ENCODE measurements around the gene ATP6V0D1.

ATP6V0D1 gene

GRCh38 chr16:67480833-67481560 lies at the start of gene ATP6V0D1:
ATP6V0D1 (minus strand) TSS chr16:67481157; CDS start chr16:67481086, 71 bp downstream.
- Mint-ChIP-seq H3K27me3 (ENCODE audit: low read depth) (no peaks in the 10 kb centered on the region), H3K27ac (peak within 1 kb of the TSS; percentile 98), H3K4me1 (ENCODE audit: low read depth) (peaks cover 16% of the 10 kb centered on the region), H3K9me3 (no peaks in the 10 kb centered on the region), H3K4me3 (peak within 1 kb of the TSS; percentile 100), H3K36me3 (ENCODE audit: low read depth) (peaks cover 17% of the 10 kb centered on the region)
- DNase-seq (ENCODE audit: low spot score) = peak; percentile 99

- H3K4me3 Mint-ChIP-seq = peak overlapping the region; percentile 81
- no peaks in the 10 kb centered on the region for H3K36me3 Mint-ChIP-seq (ENCODE audit: low read depth)
- H3K27me3 Mint-ChIP-seq (ENCODE audit: low read depth) = peaks cover 48% of the 10 kb centered on the region
- DNase-seq (ENCODE audit: low spot score) = no peak
- no peak overlapping the region for H3K27ac Mint-ChIP-seq
- no peaks in the 10 kb centered on the region for H3K9me3 Mint-ChIP-seq
- H3K4me1 Mint-ChIP-seq (ENCODE audit: low read depth) = peaks cover 19% of the 10 kb centered on the region
Observed at GRCh38 chr16:67530013-67530939, 49.3 kb upstream of the ATP6V0D1 start.

- H3K4me1 Mint-ChIP-seq (ENCODE audit: low read depth) = peaks cover 19% of the 10 kb centered on the region
- DNase-seq (ENCODE audit: low spot score) = no peak
Observed at GRCh38 chr16:67529582-67530012, 48.6 kb upstream of the ATP6V0D1 start.

GRCh38 chr16:67528870-67529581 lies 48.1 kb upstream of the ATP6V0D1 start:
- H3K27ac Mint-ChIP-seq = no peak overlapping the region
- H3K27me3 Mint-ChIP-seq (ENCODE audit: low read depth) = peaks cover 45% of the 10 kb centered on the region
- peak; percentile 22 for DNase-seq (ENCODE audit: low spot score)
- peaks cover 17% of the 10 kb centered on the region for H3K4me1 Mint-ChIP-seq (ENCODE audit: low read depth)
- no peaks in the 10 kb centered on the region for H3K9me3 Mint-ChIP-seq
- peak overlapping the region; percentile 81 for H3K4me3 Mint-ChIP-seq
- no peaks in the 10 kb centered on the region for H3K36me3 Mint-ChIP-seq (ENCODE audit: low read depth)

More at GRCh38 chr16:67529582-67530012, 48.6 kb upstream of the ATP6V0D1 start:
- H3K4me3 Mint-ChIP-seq = peak overlapping the region; percentile 81
- peaks cover 45% of the 10 kb centered on the region for H3K27me3 Mint-ChIP-seq (ENCODE audit: low read depth)
- no peak overlapping the region for H3K27ac Mint-ChIP-seq
- no peaks in the 10 kb centered on the region for H3K36me3 Mint-ChIP-seq (ENCODE audit: low read depth)
- H3K9me3 Mint-ChIP-seq = no peaks in the 10 kb centered on the region

- Mint-ChIP-seq H3K4me1 (ENCODE audit: low read depth) (peaks cover 15% of the 10 kb centered on the region), H3K27me3 (ENCODE audit: low read depth) (peaks cover 43% of the 10 kb centered on the region), H3K36me3 (ENCODE audit: low read depth) (no peaks in the 10 kb centered on the region), H3K9me3 (no peaks in the 10 kb centered on the region), H3K27ac (no peak within 1 kb of the TSS), H3K4me3 (peak within 1 kb of the TSS; percentile 81)
- DNase-seq (ENCODE audit: low spot score) = peak; percentile 40
Observed at GRCh38 chr16:67528222-67528869, 47.4 kb upstream of the ATP6V0D1 start, which contains the start of gene RIPOR1. RIPOR1 (plus strand) TSS chr16:67528829; CDS start chr16:67538447, 9,618 bp downstream.

- Mint-ChIP-seq H3K4me3 (no peak overlapping the region), H3K27me3 (ENCODE audit: low read depth) (peaks cover 30% of the 10 kb centered on the region), H3K9me3 (no peaks in the 10 kb centered on the region), H3K27ac (no peak overlapping the region), H3K36me3 (ENCODE audit: low read depth) (no peaks in the 10 kb centered on the region), H3K4me1 (ENCODE audit: low read depth) (peaks cover 18% of the 10 kb centered on the region)
- DNase-seq (ENCODE audit: low spot score) = no peak
Observed at GRCh38 chr16:67526149-67526791, 45.3 kb upstream of the ATP6V0D1 start.

- peaks cover 21% of the 10 kb centered on the region for H3K27me3 Mint-ChIP-seq (ENCODE audit: low read depth)
- H3K4me3 Mint-ChIP-seq = no peak overlapping the region
- no peak for DNase-seq (ENCODE audit: low spot score)
- no peak overlapping the region for H3K27ac Mint-ChIP-seq
- H3K36me3 Mint-ChIP-seq (ENCODE audit: low read depth) = no peaks in the 10 kb centered on the region
- H3K9me3 Mint-ChIP-seq = no peaks in the 10 kb centered on the region
- H3K4me1 Mint-ChIP-seq (ENCODE audit: low read depth) = peaks cover 18% of the 10 kb centered on the region
Observed at GRCh38 chr16:67525176-67525860, 44.4 kb upstream of the ATP6V0D1 start.

- Mint-ChIP-seq H3K27me3 (ENCODE audit: low read depth) (peaks cover 3% of the 10 kb centered on the region), H3K27ac (peak overlapping the region; percentile 96), H3K4me3 (peak overlapping the region; percentile 92), H3K4me1 (ENCODE audit: low read depth) (peaks cover 18% of the 10 kb centered on the region), H3K9me3 (no peaks in the 10 kb centered on the region), H3K36me3 (ENCODE audit: low read depth) (no peaks in the 10 kb centered on the region)
- peak; percentile 92 for DNase-seq (ENCODE audit: low spot score)
Observed at GRCh38 chr16:67521095-67521804, 40.3 kb upstream of the ATP6V0D1 start.

- no peak overlapping the region for H3K27ac Mint-ChIP-seq
Observed at GRCh38 chr16:67519242-67519641, 38.3 kb upstream of the ATP6V0D1 start.

GRCh38 chr16:67518676-67519075 lies 37.7 kb upstream of the ATP6V0D1 start:
- H3K27me3 Mint-ChIP-seq (ENCODE audit: low read depth) = no peaks in the 10 kb centered on the region
- H3K27ac Mint-ChIP-seq = no peak overlapping the region
- H3K9me3 Mint-ChIP-seq = no peaks in the 10 kb centered on the region
- no peak overlapping the region for H3K4me3 Mint-ChIP-seq
- DNase-seq (ENCODE audit: low spot score) = no peak
- H3K36me3 Mint-ChIP-seq (ENCODE audit: low read depth) = no peaks in the 10 kb centered on the region
- peaks cover 22% of the 10 kb centered on the region for H3K4me1 Mint-ChIP-seq (ENCODE audit: low read depth)

More at GRCh38 chr16:67519242-67519641, 38.3 kb upstream of the ATP6V0D1 start:
- DNase-seq (ENCODE audit: low spot score) = no peak
- Mint-ChIP-seq H3K36me3 (ENCODE audit: low read depth) (no peaks in the 10 kb centered on the region), H3K27me3 (ENCODE audit: low read depth) (no peaks in the 10 kb centered on the region), H3K9me3 (no peaks in the 10 kb centered on the region), H3K4me1 (ENCODE audit: low read depth) (peaks cover 22% of the 10 kb centered on the region), H3K4me3 (no peak overlapping the region)

- Mint-ChIP-seq H3K4me3 (no peak overlapping the region), H3K9me3 (no peaks in the 10 kb centered on the region), H3K27me3 (ENCODE audit: low read depth) (no peaks in the 10 kb centered on the region), H3K36me3 (ENCODE audit: low read depth) (no peaks in the 10 kb centered on the region), H3K27ac (no peak overlapping the region), H3K4me1 (ENCODE audit: low read depth) (peaks cover 21% of the 10 kb centered on the region)
- DNase-seq (ENCODE audit: low spot score) = no peak
Observed at GRCh38 chr16:67517661-67518423, 36.9 kb upstream of the ATP6V0D1 start.

All from T-helper 2 cell treated with Interferon-gamma antibody and Interleukin-4, amounts not matched to agents 5 μg/mL and 100 μg/mL, for 36 hours (primary cell).